ENCODE measurements around the gene ANO2.

ANO2 gene

GRCh38 chr12:5777451-5777850 lies 167.6 kb downstream of the ANO2 start:
- DNase-seq (ENCODE audit: low spot score): no peak

GRCh38 chr12:5776091-5776490 lies 169.0 kb downstream of the ANO2 start:
- DNase-seq (ENCODE audit: low spot score): no peak

- peak; percentile 42 for DNase-seq (ENCODE audit: low spot score)
Observed at GRCh38 chr12:5773550-5773949, 171.5 kb downstream of the ANO2 start.

GRCh38 chr12:5771756-5772155 lies 173.3 kb downstream of the ANO2 start:
- DNase-seq (ENCODE audit: low spot score): no peak

GRCh38 chr12:5770727-5771126 lies 174.3 kb downstream of the ANO2 start:
- DNase-seq (ENCODE audit: low spot score): no peak

- no peak for DNase-seq (ENCODE audit: low spot score)
Observed at GRCh38 chr12:5768581-5769196, 176.4 kb downstream of the ANO2 start.

GRCh38 chr12:5768171-5768570 lies 176.9 kb downstream of the ANO2 start:
- DNase-seq (ENCODE audit: low spot score): no peak

GRCh38 chr12:5758347-5758746 lies 186.7 kb downstream of the ANO2 start:
- DNase-seq (ENCODE audit: low spot score): no peak

- DNase-seq (ENCODE audit: low spot score): no peak
Observed at GRCh38 chr12:5756338-5756842, 188.7 kb downstream of the ANO2 start.

- DNase-seq (ENCODE audit: low spot score): no peak
Observed at GRCh38 chr12:5748027-5748426, 197.0 kb downstream of the ANO2 start.

- DNase-seq (ENCODE audit: low spot score): no peak
Observed at GRCh38 chr12:5746917-5747316, 198.1 kb downstream of the ANO2 start.

- DNase-seq (ENCODE audit: low spot score): no peak
Observed at GRCh38 chr12:5746036-5746908, 198.8 kb downstream of the ANO2 start.

GRCh38 chr12:5745251-5745888 lies 199.7 kb downstream of the ANO2 start:
- peak; percentile 91 for DNase-seq (ENCODE audit: low spot score)

GRCh38 chr12:5742258-5742657 lies 202.8 kb downstream of the ANO2 start:
- no peak for DNase-seq (ENCODE audit: low spot score)

- DNase-seq (ENCODE audit: low spot score): peak; percentile 39
Observed at GRCh38 chr12:5739917-5740316, 205.1 kb downstream of the ANO2 start.

- DNase-seq (ENCODE audit: low spot score): peak; percentile 31
Observed at GRCh38 chr12:5737778-5738177, 207.3 kb downstream of the ANO2 start.

GRCh38 chr12:5736527-5736926 lies 208.5 kb downstream of the ANO2 start:
- no peak for DNase-seq (ENCODE audit: low spot score)

- peak; percentile 28 for DNase-seq (ENCODE audit: low spot score)
Observed at GRCh38 chr12:5736016-5736415, 209.0 kb downstream of the ANO2 start.

- no peak for DNase-seq (ENCODE audit: low spot score)
Observed at GRCh38 chr12:5733916-5734315, 211.1 kb downstream of the ANO2 start.

GRCh38 chr12:5733136-5733755 lies 211.8 kb downstream of the ANO2 start:
- peak; percentile 33 for DNase-seq (ENCODE audit: low spot score)

- peak; percentile 1 for DNase-seq (ENCODE audit: low spot score)
Observed at GRCh38 chr12:5730962-5731361, 214.1 kb downstream of the ANO2 start.

GRCh38 chr12:5723711-5724252 lies 221.3 kb downstream of the ANO2 start:
- peak; percentile 42 for DNase-seq (ENCODE audit: low spot score)
